GM03348 (cell line): Measurements from ENCODE around the gene FAM120B.

Source experiments
- DNase-seq: peaks from one replicate; pipeline ENCODE4 v3.0.0; 2012; ENCODE audit warnings: low spot score

FAM120B gene

GRCh38 chr6:170358496-170358895 lies 51.9 kb downstream of the FAM120B start:
- DNase-seq: no peak

DNA sequence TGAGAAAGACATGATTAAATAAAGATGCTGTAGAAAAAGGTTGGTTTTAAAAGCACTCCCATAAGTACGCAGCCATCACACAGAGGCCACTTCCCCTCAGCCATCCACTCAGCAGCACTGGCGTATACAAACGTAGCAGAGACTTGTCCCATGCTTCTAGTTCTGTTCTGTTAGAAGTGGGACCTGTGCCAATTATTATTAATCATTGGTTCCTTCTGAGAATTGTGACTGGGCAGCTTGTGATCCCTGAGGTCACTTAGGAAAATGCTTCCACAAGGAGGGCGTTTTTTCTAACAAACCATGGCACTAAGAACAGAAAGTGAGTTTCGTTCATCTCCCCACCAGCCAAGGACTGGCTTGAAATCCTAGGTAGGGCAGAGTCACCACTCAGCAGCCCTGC lies 53.9 kb downstream of the FAM120B start:
- DNase-seq: no peak

- no peak for DNase-seq
Observed at GRCh38 chr6:170361335-170361734, 54.8 kb downstream of the FAM120B start.

DNA sequence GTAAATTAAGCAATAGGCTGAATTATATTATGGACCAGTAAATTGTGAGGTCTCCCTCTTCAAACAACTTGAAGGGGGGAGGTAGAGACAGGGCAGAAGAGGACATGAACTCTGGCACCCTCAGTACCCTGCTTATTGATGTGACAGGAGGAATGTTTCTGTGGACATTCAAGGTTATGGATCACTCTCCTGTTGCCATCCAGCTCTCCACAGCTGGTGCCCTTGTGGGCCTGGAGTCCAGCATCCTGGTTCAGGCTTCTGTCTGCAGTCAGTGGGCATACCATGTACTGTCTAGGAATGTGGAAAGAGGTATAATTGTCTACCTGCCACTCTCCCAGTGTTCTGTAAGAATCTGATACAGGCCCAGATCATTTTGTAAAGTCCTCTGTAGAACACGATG lies 55.6 kb downstream of the FAM120B start:
- DNase-seq: no peak

DNA sequence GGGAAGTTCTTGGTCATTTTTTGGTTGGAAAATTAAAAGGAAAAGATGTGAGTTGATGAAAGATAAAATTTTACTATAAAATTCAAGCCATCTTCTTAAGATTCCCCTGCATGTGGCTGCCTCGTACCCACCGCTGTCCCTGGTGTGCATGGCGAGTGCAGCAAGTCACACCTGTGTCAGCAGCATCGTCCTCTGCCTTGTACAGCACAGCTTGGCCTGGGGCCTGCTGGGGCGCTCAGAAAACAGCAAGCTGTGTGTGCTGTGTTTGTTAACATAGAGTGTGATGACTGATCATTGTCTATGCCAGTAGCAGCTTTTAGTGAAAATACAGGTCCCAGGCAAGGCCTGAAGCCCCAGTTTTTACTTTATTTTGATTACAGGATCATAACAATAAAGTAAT lies 56.7 kb downstream of the FAM120B start:
- no peak for DNase-seq

DNA sequence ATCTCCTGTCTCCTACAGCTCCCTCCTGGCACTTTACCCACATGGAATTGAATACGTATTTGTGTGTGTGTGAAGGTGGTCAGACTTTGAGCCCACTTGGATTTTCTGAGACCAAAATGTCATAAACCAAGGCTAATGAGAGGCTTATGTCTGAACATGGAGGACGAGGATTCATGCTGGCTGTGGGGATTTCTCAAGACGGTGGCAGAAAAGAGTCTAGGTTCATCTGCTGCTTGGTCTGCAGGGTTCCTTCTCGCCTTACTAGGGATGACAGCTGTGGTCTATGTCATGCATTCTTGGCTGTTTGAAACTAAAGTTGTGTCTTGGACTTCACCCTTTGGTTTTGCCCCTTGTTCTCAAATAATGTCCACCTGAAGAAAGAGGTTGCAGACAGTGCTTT lies 58.6 kb downstream of the FAM120B start:
- DNase-seq: no peak

GRCh38 chr6:170365593-170365992 lies 59.0 kb downstream of the FAM120B start:
- DNase-seq: no peak

GRCh38 chr6:170366248-170366960 lies 59.8 kb downstream of the FAM120B start:
- no peak for DNase-seq

GRCh38 chr6:170367241-170367640 lies 60.7 kb downstream of the FAM120B start:
- no peak for DNase-seq

GRCh38 chr6:170368544-170368943 lies 62.0 kb downstream of the FAM120B start:
- DNase-seq: no peak

- no peak for DNase-seq
Observed at GRCh38 chr6:170369403-170369802, 62.8 kb downstream of the FAM120B start.

DNA sequence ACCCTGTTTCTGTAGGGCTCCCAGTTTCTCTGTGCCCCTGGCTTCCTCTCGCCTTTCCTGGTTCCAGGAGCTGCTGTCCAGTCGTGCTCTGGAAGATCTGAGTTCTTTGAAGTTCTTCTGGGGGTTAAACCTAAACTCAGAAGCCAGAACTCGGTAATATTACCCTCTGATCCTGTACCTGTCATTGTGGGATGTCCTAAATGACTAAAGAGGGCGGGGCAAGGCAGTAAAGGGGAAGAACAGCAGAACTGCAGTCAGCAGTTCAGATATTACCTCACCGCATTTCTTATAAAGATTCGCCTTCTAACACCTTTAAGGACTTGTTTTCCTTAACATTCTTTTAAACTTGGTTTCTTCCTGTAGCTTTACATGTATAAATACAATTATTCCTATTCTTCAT lies 63.9 kb downstream of the FAM120B start:
- no peak for DNase-seq

DNA sequence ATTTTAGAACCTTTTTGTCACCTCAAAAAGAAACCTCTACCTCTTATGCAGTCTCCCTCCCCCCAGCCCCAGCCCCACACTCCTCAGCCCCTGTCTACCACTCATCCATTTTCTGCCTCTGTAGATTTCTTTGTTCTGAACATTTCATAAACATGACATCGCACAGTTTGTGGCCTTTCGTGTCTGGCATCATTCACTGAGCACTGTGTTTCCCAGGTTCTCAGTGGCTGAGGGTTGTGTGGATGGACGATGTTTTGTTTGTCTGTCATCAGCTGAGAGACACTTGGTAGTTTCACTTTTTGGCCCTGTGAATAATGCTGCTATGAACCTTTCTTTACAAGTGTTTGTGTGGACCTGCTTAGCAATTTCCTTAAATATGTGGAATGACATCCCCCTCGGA lies 64.5 kb downstream of the FAM120B start:
- DNase-seq: no peak

DNA sequence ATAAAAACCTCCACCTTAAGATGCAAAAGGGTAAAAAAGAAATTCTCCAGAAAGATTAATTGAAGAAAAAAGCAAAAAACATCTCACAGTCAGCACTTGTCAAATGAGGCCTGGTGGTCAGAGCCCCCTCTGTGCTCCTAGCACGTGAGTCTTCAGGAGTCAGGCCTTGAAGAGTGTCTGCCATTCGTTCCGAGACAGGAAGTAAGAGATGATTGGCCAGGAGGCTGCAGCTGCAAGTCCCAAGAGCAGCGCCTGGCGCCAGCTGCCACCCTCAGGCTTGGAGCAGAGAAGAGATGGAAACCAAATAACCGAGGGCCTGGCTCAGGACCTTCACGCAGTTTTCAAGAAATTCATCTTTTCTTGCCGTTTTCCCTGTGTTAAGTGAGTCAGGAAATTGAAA lies 65.0 kb downstream of the FAM120B start:
- no peak for DNase-seq

GRCh38 chr6:170372380-170373325 lies 66.1 kb downstream of the FAM120B start:
- no peak for DNase-seq

- DNase-seq: no peak
Observed at GRCh38 chr6:170374571-170375444, 68.2 kb downstream of the FAM120B start.

GRCh38 chr6:170375661-170376060 lies 69.1 kb downstream of the FAM120B start:
- DNase-seq: no peak

- DNase-seq: no peak
Observed at GRCh38 chr6:170376386-170377043, 70.0 kb downstream of the FAM120B start.

GRCh38 chr6:170378502-170378901 lies 71.9 kb downstream of the FAM120B start:
- DNase-seq: no peak

- DNase-seq: no peak
Observed at GRCh38 chr6:170381562-170381961, 75.0 kb downstream of the FAM120B start.

- DNase-seq: no peak
Observed at GRCh38 chr6:170383466-170384035, 77.0 kb downstream of the FAM120B start.
